Upper lobe of left lung (tissue), 6 donors: ENCODE measurements around the gene NEFH. TPM values are rescaled to one million over a fixed set of nuclear protein-coding genes. Genes with fewer than 3 reads are reported as not detected.

Experiments used
- ATAC-seq, 2 donors: fragments of 200-7000 bp; cut with Tn5 transposase; one replicate each; pipeline ENCODE4 v1.9.1; 2022; ENCODE audit warnings: mild to moderate bottlenecking in 2 of 2, moderate library complexity in 2 of 2; ENCODE audit not compliant: low FRiP score in 2 of 2
- DNase-seq, 2 donors: peaks; one replicate each; pipeline ENCODE4 v3.0.0-alpha.2; 2019 to 2020
- H3K27ac ChIP-seq, 4 donors: fragments of 200-600 bp; sonication (generic); one replicate each; pipeline ENCODE4 v1.5.1; 2016 to 2019
- H3K27me3 ChIP-seq, 4 donors: fragments of 200-600 bp; sonication (generic); one replicate each; pipeline ENCODE4 v1.5.1; 2017 to 2019
- H3K36me3 ChIP-seq, 4 donors: fragments of 200-600 bp; sonication (generic); one replicate each; pipeline ENCODE4 v1.5.1; 2016 to 2019
- H3K4me1 ChIP-seq, 4 donors: fragments of 200-600 bp; sonication (generic); one replicate each; pipeline ENCODE4 v1.5.1; 2018 to 2019
- H3K4me3 ChIP-seq, 4 donors: fragments of 200-600 bp; sonication (generic); one replicate each; pipeline ENCODE4 v1.5.1; 2017 to 2019; ENCODE audit warnings: mild to moderate bottlenecking in 2 of 4, moderate library complexity in 1 of 4
- H3K9me3 ChIP-seq, 4 donors: fragments of 200-600 bp; sonication (generic); one replicate each; pipeline ENCODE4 v1.5.1; 2018 to 2019
- EP300 ChIP-seq, 4 donors: sonication (generic); formaldehyde crosslinking; IDR thresholded peaks; one replicate each; pipeline ENCODE4 v1.5.1; 2017; ENCODE audit warnings: antibody characterized with exemption in 4 of 4, control low read depth in 2 of 4
- POLR2A ChIP-seq, 4 donors: fragments of 450-650 bp; IDR thresholded peaks; one replicate each; pipeline ENCODE4 v1.5.1; 2016 to 2017; ENCODE audit warnings: antibody characterized with exemption in 4 of 4, mild to moderate bottlenecking in 2 of 4
- POLR2AphosphoS5 ChIP-seq, 2 donors: sonication (generic); formaldehyde crosslinking; IDR thresholded peaks; one replicate each; pipeline ENCODE4 v1.5.1; 2017; ENCODE audit warnings: antibody characterized with exemption in 2 of 2
- WGBS, 2 donors: methylation state at CpG; one replicate each; pipeline ENCODE4 v1.1.5; 2017 to 2018; 5-methylcytosine and 5-hydroxymethylcytosine counted together
- total RNA-seq, 6 donors: library from RNA; depleted of rRNA in 4 of 6; stranded (reverse); fragments of >200 nt in 4 of 6; gene quantifications; one replicate each; pipeline versions ENCODE4 v1.1.0 to v1.2.1, GENCODE V29; 2016 to 2021
- TF ChIP-seq, protein P1 (sequence below), 6 experiments: fragments of 450-650 bp in 4 of 6; fragments of 200-600 bp in 2 of 6; sonication (generic) in 2 of 6; IDR thresholded peaks; one replicate each; pipeline ENCODE4 v1.5.1; 2016 to 2019; ENCODE audit warnings: antibody characterized with exemption in 6 of 6
- donor health status: DM: no; HTN: no; CAD: no; lungs with moderate emphysema.
- donor health status: DM: no; HTN: yes; CAD: no; lungs with severe emphysema.

Gene NEFH
- total RNA-seq, 6 donors from 2014 or later = 0.26 to 0.94 (median 0.46) TPM; not detected in 3

GRCh38 chr22:29457730-29458129 is 22.3 kb upstream of the NEFH start:
- Histone ChIP-seq H3K9me3 (no peaks in the 10 kb centered on the region), H3K36me3 (no peaks in the 10 kb centered on the region), H3K4me3 (no peak overlapping the region), H3K4me1 (no peaks in the 10 kb centered on the region), H3K27ac (no peak overlapping the region), H3K27me3 (no peaks in the 10 kb centered on the region)
- no peak for ATAC-seq
- TF ChIP-seq POLR2AphosphoS5 (IDR thresholded peaks at IDR 0.05) = no peak
- TF ChIP-seq EP300 (IDR thresholded peaks at IDR 0.05) = no peak
- no peak for TF ChIP-seq POLR2A (IDR thresholded peaks at IDR 0.05)
- TF ChIP-seq, protein P1, sequence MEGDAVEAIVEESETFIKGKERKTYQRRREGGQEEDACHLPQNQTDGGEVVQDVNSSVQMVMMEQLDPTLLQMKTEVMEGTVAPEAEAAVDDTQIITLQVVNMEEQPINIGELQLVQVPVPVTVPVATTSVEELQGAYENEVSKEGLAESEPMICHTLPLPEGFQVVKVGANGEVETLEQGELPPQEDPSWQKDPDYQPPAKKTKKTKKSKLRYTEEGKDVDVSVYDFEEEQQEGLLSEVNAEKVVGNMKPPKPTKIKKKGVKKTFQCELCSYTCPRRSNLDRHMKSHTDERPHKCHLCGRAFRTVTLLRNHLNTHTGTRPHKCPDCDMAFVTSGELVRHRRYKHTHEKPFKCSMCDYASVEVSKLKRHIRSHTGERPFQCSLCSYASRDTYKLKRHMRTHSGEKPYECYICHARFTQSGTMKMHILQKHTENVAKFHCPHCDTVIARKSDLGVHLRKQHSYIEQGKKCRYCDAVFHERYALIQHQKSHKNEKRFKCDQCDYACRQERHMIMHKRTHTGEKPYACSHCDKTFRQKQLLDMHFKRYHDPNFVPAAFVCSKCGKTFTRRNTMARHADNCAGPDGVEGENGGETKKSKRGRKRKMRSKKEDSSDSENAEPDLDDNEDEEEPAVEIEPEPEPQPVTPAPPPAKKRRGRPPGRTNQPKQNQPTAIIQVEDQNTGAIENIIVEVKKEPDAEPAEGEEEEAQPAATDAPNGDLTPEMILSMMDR (IDR thresholded peaks at IDR 0.05) = no peak
- peak in 1 of 2 donors; percentile 25 for DNase-seq
- WGBS, 2 donors = 36 to 43% methylated on average over 4 of the region's 4 CpGs

- H3K9me3 ChIP-seq = no peaks in the 10 kb centered on the region
- no peak overlapping the region for H3K27ac ChIP-seq
- H3K36me3 ChIP-seq = no peaks in the 10 kb centered on the region
- no peak overlapping the region for H3K4me3 ChIP-seq
- ATAC-seq (no peak), DNase-seq (no peak)
- no peaks in the 10 kb centered on the region for H3K27me3 ChIP-seq
- no peaks in the 10 kb centered on the region for H3K4me1 ChIP-seq
- no peak for TF ChIP-seq POLR2A (IDR thresholded peaks at IDR 0.05)
- TF ChIP-seq EP300 (IDR thresholded peaks at IDR 0.05) = no peak
- TF ChIP-seq, protein P1 (IDR thresholded peaks at IDR 0.05) = no peak
- no peak for TF ChIP-seq POLR2AphosphoS5 (IDR thresholded peaks at IDR 0.05)
Measured at GRCh38 chr22:29458551-29458950, 21.5 kb upstream of the NEFH start.

DNA sequence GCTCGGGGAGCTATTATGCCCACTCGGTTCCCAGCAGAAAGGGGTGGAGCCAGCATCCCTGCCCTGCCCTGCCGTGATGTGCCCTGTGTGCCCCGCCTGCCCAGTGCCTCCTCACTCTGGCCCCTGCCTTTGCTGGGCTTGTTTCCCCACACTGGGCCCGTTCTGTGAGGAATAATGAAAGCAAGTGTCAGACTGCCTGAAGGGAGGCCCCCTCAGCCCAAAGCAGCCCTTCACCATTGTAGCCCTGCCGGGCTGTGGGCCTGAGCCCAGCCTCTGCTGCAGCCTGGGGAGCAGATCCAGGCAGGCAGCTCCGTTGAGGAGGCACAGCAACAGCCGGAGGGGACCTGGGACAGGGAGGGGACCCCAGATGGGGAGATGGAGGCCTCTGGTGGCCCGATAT is 20.2 kb upstream of the NEFH start:
- ATAC-seq (no peak), DNase-seq (no peak)
- Histone ChIP-seq H3K9me3 (no peaks in the 10 kb centered on the region), H3K27ac (no peak overlapping the region), H3K36me3 (no peaks in the 10 kb centered on the region), H3K4me3 (no peak overlapping the region), H3K4me1 (no peaks in the 10 kb centered on the region), H3K27me3 (no peaks in the 10 kb centered on the region)
- 70% methylated on average over 8 of the region's 9 CpGs; no CpG with 5 or more reads in 1 of the 2 donors for WGBS, 2 donors
- TF ChIP-seq POLR2AphosphoS5 (IDR thresholded peaks at IDR 0.05) (no peak), EP300 (IDR thresholded peaks at IDR 0.05) (no peak), POLR2A (IDR thresholded peaks at IDR 0.05) (no peak)
- TF ChIP-seq, protein P1 (IDR thresholded peaks at IDR 0.05) = no peak

DNA sequence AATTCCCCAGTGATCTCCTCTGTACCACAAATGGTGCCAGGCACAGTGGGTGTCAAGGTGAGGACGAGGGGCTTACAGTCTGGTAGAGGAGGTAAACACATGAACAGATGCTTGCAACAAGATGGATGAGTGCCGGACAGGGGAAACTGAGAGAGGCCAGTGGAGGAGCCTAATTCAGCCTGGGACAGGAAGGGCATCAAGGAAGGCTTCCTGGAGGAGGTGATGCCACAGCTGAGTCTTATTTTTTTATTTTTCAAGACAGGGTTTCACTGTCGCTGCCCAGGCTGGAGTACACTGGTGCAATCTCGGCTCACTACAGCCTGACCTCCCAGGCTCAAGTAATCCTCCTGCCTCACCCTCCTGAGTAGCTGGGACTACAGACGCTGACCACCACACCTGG is 18.8 kb upstream of the NEFH start:
- DNase-seq (no peak), ATAC-seq (no peak)
- 83 to 88% methylated on average over 5 of the region's 5 CpGs for WGBS, 2 donors

DNA sequence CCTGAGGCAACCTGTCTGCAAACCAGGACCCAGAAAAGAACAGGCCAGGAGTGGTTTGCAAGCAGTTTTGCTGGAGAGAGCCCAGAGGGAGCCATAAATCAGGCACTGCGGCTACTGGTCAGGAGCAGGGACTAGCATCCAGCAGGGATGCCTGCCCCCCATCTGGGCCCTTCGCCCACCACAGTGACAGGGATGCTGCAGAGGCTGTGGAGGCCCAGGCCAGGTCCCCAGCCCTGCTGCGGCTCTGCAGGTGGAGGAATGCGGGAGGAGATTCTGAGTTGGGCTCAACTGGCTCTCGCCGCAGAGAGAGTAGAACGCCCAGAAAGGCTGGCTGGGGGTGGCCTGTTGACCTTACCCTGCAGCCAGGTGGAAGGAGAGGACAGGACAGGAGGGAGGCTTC is 16.4 kb upstream of the NEFH start:
- no peak for ATAC-seq
- H3K27me3 ChIP-seq = no peaks in the 10 kb centered on the region
- TF ChIP-seq, protein P1 (IDR thresholded peaks at IDR 0.05) = no peak
- TF ChIP-seq POLR2AphosphoS5 (IDR thresholded peaks at IDR 0.05) (no peak), EP300 (IDR thresholded peaks at IDR 0.05) (no peak), POLR2A (IDR thresholded peaks at IDR 0.05) (no peak)
- no peaks in the 10 kb centered on the region for H3K36me3 ChIP-seq
- no peak overlapping the region for H3K27ac ChIP-seq
- peak in 1 of 2 donors; percentile 53 for DNase-seq
- no peak overlapping the region for H3K4me3 ChIP-seq
- no peaks in the 10 kb centered on the region for H3K4me1 ChIP-seq
- H3K9me3 ChIP-seq = no peaks in the 10 kb centered on the region
- WGBS, 2 donors = 86 to 88% methylated on average over 5 to 7 of the region's 7 CpGs

More for the DNA sequence above, 18.8 kb upstream of the NEFH start:
- Histone ChIP-seq H3K27me3 (no peaks in the 10 kb centered on the region), H3K27ac (no peak overlapping the region), H3K4me3 (no peak overlapping the region), H3K36me3 (no peaks in the 10 kb centered on the region), H3K9me3 (no peaks in the 10 kb centered on the region), H3K4me1 (no peaks in the 10 kb centered on the region)
- TF ChIP-seq POLR2A (IDR thresholded peaks at IDR 0.05) (no peak), POLR2AphosphoS5 (IDR thresholded peaks at IDR 0.05) (no peak)
